B cell (primary cell): Measurements from ENCODE around the gene MAN1A1. TPM values are rescaled to one million over a fixed set of nuclear protein-coding genes. Genes with fewer than 3 reads are reported as not detected.

ENCODE experiments used
- ATAC-seq: fragments of 200-7000 bp; cut with Tn5 transposase; one replicate; pipeline ENCODE4 v1.10.0; 2021; ENCODE audit warnings: low read depth, mild to moderate bottlenecking, moderate number of reproducible peaks, moderate library complexity
- CTCF ChIA-PET: fragments of 350-600 bp; sonication (Branson Sonifier 250); formaldehyde crosslinking; loops from one replicate; lab custom pipeline; 2021; ENCODE audit warnings: antibody characterized with exemption, inconsistent platforms; lab: Charles Lee
- POLR2A ChIA-PET: fragments of 350-600 bp; sonication (Branson Sonifier 250); formaldehyde crosslinking; loops from one replicate; lab custom pipeline; 2021; ENCODE audit warnings: antibody characterized with exemption; lab: Charles Lee
- DNase-seq: peaks from one replicate; pipeline ENCODE4 v3.0.0; 2013
- H2AFZ ChIP-seq: 2 replicates; pipeline ENCODE4 v1.6.1; 2012; ENCODE audit warnings: mild to moderate bottlenecking, low read depth, low read length; ENCODE audit not compliant: insufficient read depth, poor library complexity, severe bottlenecking
- H3K27ac ChIP-seq, 2 donors: 1 replicate in 1 of 2; 2 replicates in 1 of 2; pipeline ENCODE4 v1.5.1; 2012 to 2013; ENCODE audit warnings: low read length in 2 of 2, mild to moderate bottlenecking in 2 of 2, moderate library complexity in 1 of 2
- H3K27me3 ChIP-seq, 4 experiments: fragments of 200-600 bp in 1 of 4; sonication (generic) in 1 of 4; replicated peaks in 1 of 4; 1 replicate in 2 of 4; 2 replicates in 2 of 4; pipeline versions ENCODE4 v1.6.1 to v1.7.0; 2013 to 2016; ENCODE audit warnings: low read length in 3 of 4, mild to moderate bottlenecking in 2 of 4, mixed read lengths in 1 of 4, moderate library complexity in 1 of 4; ENCODE audit not compliant: insufficient read depth in 4 of 4, control insufficient read depth in 3 of 4; ENCODE audit errors: control extremely low read depth in 1 of 4
- H3K36me3 ChIP-seq, 2 experiments: replicated peaks in 1 of 2; 1 replicate in 1 of 2; 2 replicates in 1 of 2; pipeline versions ENCODE4 v1.6.1 to v1.7.1; 2013; ENCODE audit warnings: low read length in 1 of 2; ENCODE audit not compliant: insufficient read depth in 2 of 2, control insufficient read depth in 1 of 2; ENCODE audit errors: control extremely low read depth in 1 of 2, extremely low read depth in 1 of 2
- H3K4me1 ChIP-seq, 2 donors: fragments of 200-600 bp in 1 of 2; sonication (generic) in 1 of 2; 1 replicate in 1 of 2; 2 replicates in 1 of 2; pipeline versions ENCODE4 v1.5.1 to v1.6.1; 2013 to 2017; ENCODE audit warnings: low read length in 2 of 2; ENCODE audit not compliant: control insufficient read depth in 2 of 2, insufficient read depth in 2 of 2
- H3K4me2 ChIP-seq: replicated peaks from 2 replicates; pipeline ENCODE3; 2012; ENCODE audit warnings: mild to moderate bottlenecking, low read depth, low read length; ENCODE audit not compliant: poor library complexity, severe bottlenecking
- H3K4me3 ChIP-seq, 5 experiments: fragments of 200-600 bp in 1 of 5; sonication (generic) in 1 of 5; 1 replicate in 3 of 5; 2 replicates in 2 of 5; pipeline versions ENCODE4 v1.5.1 to v1.7.0; 2011 to 2016; ENCODE audit warnings: low read length in 4 of 5, mild to moderate bottlenecking in 4 of 5, low read depth in 2 of 5, control low read depth in 1 of 5, moderate library complexity in 1 of 5; ENCODE audit not compliant: insufficient read depth in 1 of 5; ENCODE audit errors: control extremely low read depth in 1 of 5, extremely low read depth in 1 of 5
- H3K79me2 ChIP-seq: fragments of 200-600 bp; sonication (generic); one replicate; pipeline ENCODE4 v1.6.0; 2016; ENCODE audit warnings: low read length; ENCODE audit not compliant: control insufficient read depth, insufficient read depth
- H3K9ac ChIP-seq: fragments of 200-600 bp; sonication (generic); 2 replicates; pipeline ENCODE4 v1.6.1; 2017; ENCODE audit warnings: mild to moderate bottlenecking, low read length, moderate library complexity
- H3K9me3 ChIP-seq, 3 donors: one replicate each; pipeline versions ENCODE4 v1.6.1 to v1.7.1; 2013; ENCODE audit warnings: low read length in 2 of 3; ENCODE audit not compliant: control insufficient read depth in 2 of 3, insufficient read depth in 1 of 3; ENCODE audit errors: control extremely low read depth in 1 of 3
- H4K20me1 ChIP-seq: 2 replicates; pipeline ENCODE4 v1.6.0; 2012; ENCODE audit warnings: mild to moderate bottlenecking, low read length; ENCODE audit not compliant: insufficient read depth, control insufficient read depth, poor library complexity, severe bottlenecking
- H3K27ac Mint-ChIP-seq: one replicate; pipeline ENCODE4 v1.8.0; 2021; ENCODE audit warnings: mixed read lengths
- H3K27me3 Mint-ChIP-seq: one replicate; pipeline ENCODE4 v1.8.0; 2021; ENCODE audit warnings: mixed read lengths
- H3K4me1 Mint-ChIP-seq: one replicate; pipeline ENCODE4 v1.8.0; 2021; ENCODE audit warnings: mixed read lengths
- H3K4me3 Mint-ChIP-seq: one replicate; pipeline ENCODE4 v1.8.0; 2021; ENCODE audit warnings: mixed read lengths
- H3K9me3 Mint-ChIP-seq: one replicate; pipeline ENCODE4 v1.8.0; 2022; ENCODE audit warnings: mixed read lengths; ENCODE audit not compliant: insufficient read depth
- CTCF ChIP-seq: fragments of 200-600 bp; IDR thresholded peaks from one replicate; pipeline ENCODE4 v1.8.0; 2022; ENCODE audit warnings: antibody characterized with exemption, mild to moderate bottlenecking
- EZH2 ChIP-seq: IDR thresholded peaks from 2 replicates; pipeline ENCODE4 v1.6.1; 2012; ENCODE audit warnings: borderline replicate concordance, low read depth, mild to moderate bottlenecking, moderate library complexity, low read length; ENCODE audit not compliant: insufficient read depth, poor library complexity, severe bottlenecking
- WGBS: methylation state at CpG from one replicate; pipeline ENCODE4 v1.1.5; 2013; ENCODE audit warnings: missing lambda C conversion rate; ENCODE audit not compliant: insufficient coverage; 5-methylcytosine and 5-hydroxymethylcytosine counted together
- intact Hi-C: fragments of 100-400 bp; cut with micrococcal nuclease; formaldehyde crosslinking; loops from one replicate; pipeline ENCODE4 v1.10.0; 2022
- polyA plus RNA-seq: library from polyadenylated mRNA; depleted of rRNA; stranded (reverse); fragments of >200 nt; gene quantifications from 2 replicates; pipeline ENCODE4 v1.2.3, GENCODE V29; 2012
- total RNA-seq, 2 donors: library from RNA; stranded (reverse); fragments of 120-200 nt in 1 of 2; gene quantifications; 1 replicate in 1 of 2; 2 replicates in 1 of 2; pipeline versions ENCODE4 v1.2.3 to v1.2.4, GENCODE V29; 2013 to 2022

MAN1A1 gene
- total and polyA plus RNA-seq, 2 donors (not counting 1 experiment from before 2014, with no cell fraction given): 5.1 to 31.7 TPM

DNA sequence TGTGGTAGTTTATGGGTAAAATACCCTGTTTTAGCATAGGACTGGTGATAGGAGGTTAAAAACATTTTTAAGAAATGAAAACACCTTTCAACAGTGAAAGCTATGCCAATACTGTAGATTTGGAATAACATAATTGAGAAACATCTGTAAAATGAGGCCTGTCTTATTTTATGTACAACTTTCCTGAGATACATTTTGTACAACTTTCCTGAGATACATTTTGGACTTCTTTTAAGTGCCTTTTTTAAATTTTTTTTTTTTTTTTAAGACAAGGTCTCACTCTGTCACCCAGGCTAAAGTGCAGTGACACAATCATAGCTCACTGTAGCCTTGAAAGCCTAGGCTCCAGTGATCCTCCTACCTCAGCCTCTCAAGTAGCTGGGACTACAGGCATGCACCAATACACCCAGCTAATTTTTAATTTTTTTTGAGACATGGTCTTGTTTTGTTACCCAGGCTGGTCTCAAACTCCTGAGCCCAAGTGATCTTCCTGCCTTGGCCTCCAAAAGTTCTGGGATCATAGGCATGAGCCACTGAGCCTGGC is 84.6 kb downstream of the MAN1A1 start:
- Histone ChIP-seq H3K4me1 (no peaks in the 10 kb centered on the region), H3K27me3 (no peaks in the 10 kb centered on the region), H4K20me1 (no peaks in the 10 kb centered on the region), H3K4me2 (no peak overlapping the region), H3K36me3 (peaks cover 0 to under 1% of the 10 kb centered on the region in 2 experiments), H3K27ac (no peak overlapping the region), H3K9me3 (peaks cover 0 to 4% (median 0%) of the 10 kb centered on the region in 3 donors), H3K9ac (no peak overlapping the region), H3K4me3 (no peak overlapping the region), H3K79me2 (no peaks in the 10 kb centered on the region), H2AFZ (no peak overlapping the region)
- no peaks in the 10 kb centered on the region for H3K9me3 Mint-ChIP-seq
- CTCF ChIA-PET: no interaction called here
- H3K4me1 Mint-ChIP-seq: peaks cover 9% of the 10 kb centered on the region
- ATAC-seq: no peak
- no peak for DNase-seq
- intact Hi-C loops: no loop called here
- TF ChIP-seq CTCF (no peak), EZH2 (no peak)
- H3K4me3 Mint-ChIP-seq: no peak overlapping the region
- no peak overlapping the region for H3K27ac Mint-ChIP-seq
- POLR2A ChIA-PET: no interaction called here
- no peaks in the 10 kb centered on the region for H3K27me3 Mint-ChIP-seq

DNA sequence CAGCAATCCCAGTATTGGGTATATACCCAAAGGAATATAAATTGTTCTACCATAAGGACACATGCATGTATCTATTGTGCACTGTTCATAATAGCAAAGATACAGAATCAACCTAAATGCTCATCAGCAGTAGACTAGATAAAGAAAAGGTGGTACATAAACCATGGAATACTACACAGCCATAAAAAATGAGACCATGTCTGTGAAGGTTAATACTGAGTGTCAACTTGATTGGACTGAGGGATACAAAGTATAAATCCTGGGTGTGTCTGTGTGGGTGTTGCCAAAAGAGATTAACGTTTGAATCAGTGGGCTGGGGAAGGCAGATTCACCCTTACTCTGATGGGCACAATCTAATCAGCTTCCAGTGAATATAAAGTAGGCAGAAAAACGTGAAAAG is 86.9 kb downstream of the MAN1A1 start:
- intact Hi-C loops: no loop called here
- ATAC-seq (no peak), DNase-seq (no peak)
- Histone ChIP-seq H3K27ac (no peak overlapping the region), H3K4me2 (no peak overlapping the region), H3K27me3 (no peaks in the 10 kb centered on the region), H3K36me3 (no peaks in the 10 kb centered on the region), H3K9ac (no peak overlapping the region), H3K4me1 (no peaks in the 10 kb centered on the region), H3K79me2 (no peaks in the 10 kb centered on the region), H2AFZ (no peak overlapping the region), H4K20me1 (no peaks in the 10 kb centered on the region), H3K9me3 (no peaks in the 10 kb centered on the region), H3K4me3 (no peak overlapping the region)
- POLR2A ChIA-PET: no interaction called here
- H3K4me1 Mint-ChIP-seq: peaks cover 2% of the 10 kb centered on the region
- no peaks in the 10 kb centered on the region for H3K27me3 Mint-ChIP-seq
- CTCF ChIA-PET: no interaction called here
- no peak overlapping the region for H3K27ac Mint-ChIP-seq
- no peak overlapping the region for H3K4me3 Mint-ChIP-seq
- 100% methylated on average over 1 of the region's 2 CpGs for WGBS
- no peaks in the 10 kb centered on the region for H3K9me3 Mint-ChIP-seq
- TF ChIP-seq EZH2 (no peak), CTCF (no peak)
